Cardiac fibroblast (primary cell): Measurements from ENCODE around the gene ZNF765.
"Not testable (repeated sequence)": the region's sequence is repeated elsewhere in the genome, so short reads cannot be mapped to it uniquely, and the experiment has no call there.

Experiments
- DNase-seq, 2 donors: peaks; one replicate each; pipeline versions ENCODE4 v3.0.0 to v3.0.0-alpha.2; 2010; ENCODE audit warnings: low read depth in 2 of 2
- H3K4me3 ChIP-seq, 2 donors: replicated peaks in 1 of 2; 1 replicate in 1 of 2; 2 replicates in 1 of 2; pipeline ENCODE4 v1.5.1; 2011; ENCODE audit warnings: low read depth in 2 of 2, low read length in 2 of 2, mild to moderate bottlenecking in 2 of 2, moderate library complexity in 1 of 2
- CTCF ChIP-seq: IDR thresholded peaks from one replicate; pipeline ENCODE4 v1.5.1; 2011; ENCODE audit warnings: low read depth, mild to moderate bottlenecking, low read length, inconsistent platforms

The ZNF765 gene

DNA sequence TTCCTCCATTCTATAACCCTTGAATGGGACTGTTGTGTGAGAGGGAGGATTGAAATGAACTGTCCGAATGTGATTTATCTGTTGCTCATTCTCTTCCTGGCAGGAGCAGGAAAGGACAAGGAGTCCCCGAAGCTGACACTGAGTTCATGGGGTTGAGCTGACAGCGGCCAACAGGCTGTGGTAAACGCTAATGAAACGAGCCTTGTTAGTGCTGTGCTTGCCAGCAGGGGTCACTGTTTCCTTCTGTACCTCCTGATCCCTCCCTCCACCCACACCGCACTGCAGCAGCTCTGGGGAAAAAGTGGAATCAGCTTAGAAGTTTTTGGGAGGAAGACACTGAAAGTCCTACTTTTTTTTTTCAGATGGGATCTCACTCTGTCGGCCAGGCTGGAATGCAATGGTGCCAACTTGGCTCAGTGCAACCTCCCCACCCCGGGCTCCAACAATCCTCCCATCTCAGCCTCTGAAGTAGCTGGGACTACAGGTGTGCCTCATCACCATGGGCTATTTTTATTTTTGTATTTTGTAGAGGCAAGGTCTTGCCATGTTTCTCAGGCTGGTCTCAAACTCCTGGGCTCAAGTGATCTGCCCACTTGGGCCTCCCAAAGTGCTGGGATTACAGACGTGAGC is 30.1 kb downstream of the ZNF765 start:
- no peak overlapping the region for H3K4me3 ChIP-seq
- TF ChIP-seq CTCF: peak; percentile 85
- peak; percentile 77 to 80 for DNase-seq

GRCh38 chr19:53431399-53432087 is 36.6 kb downstream of the ZNF765 start, which contains the start of gene ZNF761:
TSS of gene ZNF761 (plus strand) at chr19:53431984. CDS start at chr19:53447269, 15,285 bp downstream.
- peak within 1 kb of the TSS; percentile 80 to 88 for H3K4me3 ChIP-seq
- peak; percentile 90 to 91 for DNase-seq
- peak; percentile 55 for TF ChIP-seq CTCF

DNA sequence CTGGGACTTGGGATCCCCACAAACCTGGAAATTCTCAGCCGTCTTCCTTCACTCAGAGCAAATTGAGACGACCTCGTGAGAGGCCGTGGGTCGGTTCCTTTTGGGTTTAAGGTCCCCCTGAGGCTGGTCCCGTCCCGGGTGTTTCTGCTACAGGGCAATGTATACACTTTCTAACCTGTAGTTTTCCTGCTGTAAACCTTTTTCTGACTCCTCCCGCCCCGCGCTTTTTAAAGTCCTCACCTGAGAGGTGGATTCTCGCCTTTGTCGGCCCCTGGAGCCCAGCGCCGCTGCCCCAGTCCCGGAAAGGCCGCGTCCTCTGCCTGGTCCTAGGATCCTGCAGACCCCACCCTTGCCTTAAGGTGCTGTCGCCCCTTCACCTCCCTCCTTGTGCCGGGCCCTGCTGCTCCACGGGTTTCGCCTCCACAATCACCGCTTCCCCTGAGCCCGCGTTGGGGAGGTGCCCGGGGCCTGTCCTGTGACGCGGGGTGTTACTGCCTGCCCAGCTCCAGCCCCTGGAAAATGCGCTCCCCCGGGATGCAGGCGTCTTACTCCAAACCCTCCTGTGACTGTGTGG is 37.2 kb downstream of the ZNF765 start:
- peak overlapping the region; percentile 80 to 88 for H3K4me3 ChIP-seq
- TF ChIP-seq CTCF: no peak
- peak; percentile 3 to 20 for DNase-seq

GRCh38 chr19:53443809-53444208 is 48.9 kb downstream of the ZNF765 start:
- not testable (repeated sequence) for DNase-seq, H3K4me3 ChIP-seq

DNA sequence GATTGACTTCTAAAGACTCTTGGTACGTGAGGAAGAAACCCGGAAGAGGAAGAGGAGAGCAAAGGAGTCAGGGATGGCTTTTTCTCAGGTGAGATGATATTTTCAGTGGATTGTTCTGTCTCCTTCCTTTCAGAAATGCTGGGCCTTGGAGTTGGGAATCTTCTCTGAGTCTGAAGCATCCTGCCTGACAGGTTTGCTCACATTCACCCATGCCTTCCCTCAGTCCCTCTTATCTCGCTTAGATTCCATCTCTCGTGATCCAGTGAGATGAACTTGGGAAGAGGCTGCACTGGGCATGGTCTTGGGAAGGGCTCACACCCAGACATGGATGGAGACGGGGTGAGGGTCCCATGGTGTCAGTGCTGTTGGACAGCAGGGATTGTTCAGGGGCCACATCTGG is 52.2 kb downstream of the ZNF765 start:
- not testable (repeated sequence) for H3K4me3 ChIP-seq, DNase-seq

GRCh38 chr19:53455828-53456227 is 60.9 kb downstream of the ZNF765 start:
- TF ChIP-seq CTCF: no peak
- H3K4me3 ChIP-seq: no peak overlapping the region
- DNase-seq: no peak

DNA sequence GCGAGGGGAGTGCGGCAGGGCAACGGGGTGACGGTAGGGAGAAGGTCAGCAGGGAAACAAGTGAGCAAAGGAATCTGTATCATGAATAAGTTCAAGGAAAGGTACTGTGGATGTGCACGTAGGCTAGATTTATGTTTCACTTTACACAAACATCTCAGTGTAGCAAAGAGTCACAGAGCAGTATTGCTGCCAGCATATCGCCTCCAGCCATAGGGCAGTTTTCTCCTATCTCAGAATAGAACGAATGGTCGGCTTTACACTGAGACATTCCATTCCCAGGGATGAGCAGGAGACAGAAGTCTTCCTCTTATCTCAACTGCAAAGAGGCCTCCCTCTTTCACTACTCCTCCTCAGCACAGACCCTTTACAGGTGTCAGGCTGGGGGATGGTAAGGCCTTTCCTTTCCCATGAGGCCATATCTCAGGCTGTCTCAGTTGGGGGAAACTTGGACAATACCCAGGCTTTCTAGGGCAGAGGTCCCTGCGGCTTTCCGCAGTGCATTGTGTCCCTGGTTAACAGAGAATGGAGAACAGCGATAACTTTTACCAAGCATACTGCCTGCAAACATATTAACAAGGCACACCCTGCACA is 65.3 kb downstream of the ZNF765 start:
- not testable (repeated sequence) for H3K4me3 ChIP-seq, DNase-seq

GRCh38 chr19:53461866-53462265 is 66.9 kb downstream of the ZNF765 start:
- no peak for TF ChIP-seq CTCF
- no peak for DNase-seq
- no peak overlapping the region for H3K4me3 ChIP-seq
